Stomach (tissue), 9 donors: ENCODE results near the gene ST13. TPM values are rescaled to one million over a fixed set of nuclear protein-coding genes. Genes with fewer than 3 reads are reported as not detected.

ENCODE experiments used
- DNase-seq, 2 donors: peaks; one replicate each; pipeline versions ENCODE4 v3.0.0 to v3.0.0-alpha.2; 2013 to 2019
- H3K27ac ChIP-seq, 5 donors: fragments of 200-600 bp in 4 of 5; sonication (generic) in 4 of 5; one replicate each; pipeline ENCODE4 v1.5.1; 2013 to 2019; ENCODE audit warnings: mild to moderate bottlenecking in 1 of 5, moderate library complexity in 1 of 5
- H3K27me3 ChIP-seq, 3 donors: fragments of 200-600 bp; sonication (generic); one replicate each; pipeline ENCODE4 v1.5.1; 2017 to 2019; ENCODE audit warnings: mixed run types in 1 of 3
- H3K36me3 ChIP-seq, 4 donors: fragments of 200-600 bp; sonication (generic); 1 replicate in 3 of 4; 2 replicates in 1 of 4; pipeline ENCODE4 v1.5.1; 2016 to 2019
- H3K4me1 ChIP-seq, 4 donors: fragments of 200-600 bp; sonication (generic); one replicate each; pipeline ENCODE4 v1.5.1; 2016 to 2019
- H3K4me3 ChIP-seq, 4 donors: fragments of 200-600 bp; sonication (generic) in 3 of 4; one replicate each; pipeline ENCODE4 v1.5.1; 2016 to 2019; ENCODE audit warnings: mild to moderate bottlenecking in 1 of 4
- H3K9me3 ChIP-seq, 4 donors: fragments of 200-600 bp; sonication (generic); one replicate each; pipeline ENCODE4 v1.5.1; 2016 to 2019
- EP300 ChIP-seq: sonication (generic); formaldehyde crosslinking; IDR thresholded peaks from one replicate; pipeline ENCODE4 v1.6.1; 2017; ENCODE audit warnings: antibody characterized with exemption
- POLR2A ChIP-seq, 4 donors: fragments of 450-650 bp; IDR thresholded peaks; one replicate each; pipeline ENCODE4 v1.6.1; 2016; ENCODE audit warnings: antibody characterized with exemption in 4 of 4, control low read depth in 2 of 4, mild to moderate bottlenecking in 1 of 4, moderate library complexity in 1 of 4
- POLR2AphosphoS5 ChIP-seq, 3 donors: sonication (generic); formaldehyde crosslinking; IDR thresholded peaks; one replicate each; pipeline ENCODE4 v1.6.1; 2016; ENCODE audit warnings: antibody characterized with exemption in 3 of 3
- WGBS, 5 donors: extraction: QIAGEN DNeasy Blood & Tissue Kit in 3 of 5; methylation state at CpG; one replicate each; pipeline versions ENCODE4 v1.1.5 to v1.1.7; 2013 to 2018; 5-methylcytosine and 5-hydroxymethylcytosine counted together
- intact Hi-C: fragments of 100-400 bp; cut with DNase I; formaldehyde crosslinking; loops from one replicate; pipeline ENCODE4 v1.15.1; 2023; ENCODE audit warnings: low total_unique reads
- polyA plus RNA-seq, 3 donors: library from polyadenylated mRNA; stranded (reverse); fragments of 200-250 nt; gene quantifications; one replicate each; pipeline ENCODE4 v1.2.3, GENCODE V29; 2013
- total RNA-seq, 5 donors: library from RNA; depleted of rRNA; stranded (reverse); fragments of >200 nt; gene quantifications; one replicate each; pipeline versions ENCODE4 v1.1.0 to v1.2.3, GENCODE V29; 2014 to 2016
- TF ChIP-seq, protein P1 (sequence below), 7 experiments: fragments of 450-650 bp in 4 of 7; fragments of 200-600 bp in 3 of 7; sonication (generic) in 3 of 7; IDR thresholded peaks; one replicate each; pipeline ENCODE4 v1.5.1; 2016 to 2019; ENCODE audit warnings: antibody characterized with exemption in 7 of 7, control low read depth in 2 of 7, mild to moderate bottlenecking in 1 of 7
- donor health status: healthy with polysubstance abuse.
- donor health status: Bipolar disorder and iron deficiency.
- donor health status: healthy.

ST13 gene
- total and polyA plus RNA-seq, 8 donors = 67.5 to 288 (median 94.6) TPM

DNA sequence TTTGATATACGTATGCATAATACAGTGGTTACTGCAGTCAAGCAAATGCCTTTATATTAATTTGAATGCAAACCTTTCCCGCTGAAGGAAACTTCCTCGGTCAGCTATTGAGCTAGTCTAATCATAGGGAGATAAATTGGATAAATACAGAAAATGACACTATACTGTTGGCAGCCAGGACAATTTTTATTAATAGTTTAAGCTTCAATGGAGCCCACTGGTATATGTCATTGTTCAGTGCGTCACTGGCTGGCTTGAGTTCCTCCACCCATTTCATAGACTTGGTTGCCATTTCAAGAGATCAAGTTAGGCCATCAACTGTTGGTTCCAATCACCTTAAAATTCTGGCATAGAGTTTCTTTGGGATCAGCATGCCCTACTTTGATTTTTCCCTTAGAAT is 38.0 kb upstream of the ST13 start:
- WGBS, 5 donors = 38 to 70% (median 54%) methylated on average over 4 of the region's 4 CpGs
- no peak for TF ChIP-seq POLR2AphosphoS5 (IDR thresholded peaks at IDR 0.05)
- TF ChIP-seq POLR2A (IDR thresholded peaks at IDR 0.05) = no peak
- TF ChIP-seq EP300 = no peak
- TF ChIP-seq, protein P1, sequence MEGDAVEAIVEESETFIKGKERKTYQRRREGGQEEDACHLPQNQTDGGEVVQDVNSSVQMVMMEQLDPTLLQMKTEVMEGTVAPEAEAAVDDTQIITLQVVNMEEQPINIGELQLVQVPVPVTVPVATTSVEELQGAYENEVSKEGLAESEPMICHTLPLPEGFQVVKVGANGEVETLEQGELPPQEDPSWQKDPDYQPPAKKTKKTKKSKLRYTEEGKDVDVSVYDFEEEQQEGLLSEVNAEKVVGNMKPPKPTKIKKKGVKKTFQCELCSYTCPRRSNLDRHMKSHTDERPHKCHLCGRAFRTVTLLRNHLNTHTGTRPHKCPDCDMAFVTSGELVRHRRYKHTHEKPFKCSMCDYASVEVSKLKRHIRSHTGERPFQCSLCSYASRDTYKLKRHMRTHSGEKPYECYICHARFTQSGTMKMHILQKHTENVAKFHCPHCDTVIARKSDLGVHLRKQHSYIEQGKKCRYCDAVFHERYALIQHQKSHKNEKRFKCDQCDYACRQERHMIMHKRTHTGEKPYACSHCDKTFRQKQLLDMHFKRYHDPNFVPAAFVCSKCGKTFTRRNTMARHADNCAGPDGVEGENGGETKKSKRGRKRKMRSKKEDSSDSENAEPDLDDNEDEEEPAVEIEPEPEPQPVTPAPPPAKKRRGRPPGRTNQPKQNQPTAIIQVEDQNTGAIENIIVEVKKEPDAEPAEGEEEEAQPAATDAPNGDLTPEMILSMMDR (IDR thresholded peaks at IDR 0.05) = no peak

DNA sequence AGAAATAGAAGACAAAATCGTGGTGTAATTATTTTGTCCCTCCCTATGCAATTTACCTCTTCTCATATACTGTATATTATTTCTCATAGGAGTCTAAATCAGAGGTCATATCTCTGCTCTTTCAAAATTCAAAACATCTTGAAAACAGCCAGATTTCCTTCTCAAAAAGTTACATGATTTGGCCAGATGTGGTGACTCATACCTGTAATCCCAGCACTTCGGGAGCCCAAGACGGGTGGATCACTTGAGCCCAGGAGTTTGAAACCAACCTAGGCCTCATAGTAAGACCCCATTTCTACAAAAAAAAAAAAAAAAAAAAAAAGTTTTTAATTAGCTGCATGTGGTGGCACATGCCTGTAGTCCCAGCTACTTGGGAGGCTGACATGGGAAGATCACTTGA is 34.4 kb upstream of the ST13 start:
- Histone ChIP-seq H3K4me1 (no peaks in the 10 kb centered on the region), H3K4me3 (no peak overlapping the region), H3K36me3 (peaks cover 19 to 77% (median 75%) of the 10 kb centered on the region in 4 donors), H3K9me3 (no peaks in the 10 kb centered on the region), H3K27me3 (no peaks in the 10 kb centered on the region), H3K27ac (no peak overlapping the region)
- WGBS, 5 donors = 85 to 90% (median 88%) methylated on average over 3 of the region's 3 CpGs
- no peak for DNase-seq
- intact Hi-C loops = no loop called here
- TF ChIP-seq POLR2AphosphoS5 (IDR thresholded peaks at IDR 0.05) = no peak
- TF ChIP-seq EP300 = no peak
- TF ChIP-seq, protein P1 (IDR thresholded peaks at IDR 0.05) = no peak
- TF ChIP-seq POLR2A (IDR thresholded peaks at IDR 0.05) = no peak

More for the DNA sequence above, 38.0 kb upstream of the ST13 start:
- no peaks in the 10 kb centered on the region for H3K27me3 ChIP-seq
- DNase-seq = no peak
- no peaks in the 10 kb centered on the region for H3K9me3 ChIP-seq
- intact Hi-C loops = no loop called here
- no peak overlapping the region for H3K27ac ChIP-seq
- peaks cover 0 to 5% (median 0%) of the 10 kb centered on the region in 4 donors for H3K4me1 ChIP-seq
- H3K4me3 ChIP-seq = no peak overlapping the region
- H3K36me3 ChIP-seq = peaks cover 5 to 44% (median 40%) of the 10 kb centered on the region in 4 donors

DNA sequence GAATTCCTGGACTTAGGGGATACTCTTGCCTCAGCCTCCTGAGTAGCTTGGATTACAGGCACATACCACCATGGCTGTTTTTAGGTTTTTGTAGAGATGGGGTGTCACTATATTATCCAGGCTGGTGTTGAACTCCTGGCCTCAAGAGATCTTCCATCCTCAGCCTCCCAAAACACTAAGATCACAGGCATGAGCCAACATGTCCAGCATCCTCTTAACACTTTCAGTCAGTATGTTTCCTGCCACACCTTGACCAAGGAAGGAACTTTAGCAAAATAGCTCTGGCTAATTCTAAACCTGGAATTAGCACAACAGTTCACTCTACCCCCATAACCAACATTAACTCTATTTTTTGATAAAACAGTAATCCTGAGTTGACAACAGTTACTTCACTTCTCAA is 32.7 kb upstream of the ST13 start:
- peaks cover 19 to 87% (median 86%) of the 10 kb centered on the region in 4 donors for H3K36me3 ChIP-seq
- TF ChIP-seq, protein P1 (IDR thresholded peaks at IDR 0.05) = no peak
- TF ChIP-seq POLR2AphosphoS5 (IDR thresholded peaks at IDR 0.05) (no peak), POLR2A (IDR thresholded peaks at IDR 0.05) (no peak), EP300 (no peak)
- intact Hi-C loops = no loop called here
- no peak overlapping the region for H3K4me3 ChIP-seq
- DNase-seq = no peak
- H3K27ac ChIP-seq = no peak overlapping the region
- no peaks in the 10 kb centered on the region for H3K27me3 ChIP-seq
- no peaks in the 10 kb centered on the region for H3K9me3 ChIP-seq
- H3K4me1 ChIP-seq = no peaks in the 10 kb centered on the region

DNA sequence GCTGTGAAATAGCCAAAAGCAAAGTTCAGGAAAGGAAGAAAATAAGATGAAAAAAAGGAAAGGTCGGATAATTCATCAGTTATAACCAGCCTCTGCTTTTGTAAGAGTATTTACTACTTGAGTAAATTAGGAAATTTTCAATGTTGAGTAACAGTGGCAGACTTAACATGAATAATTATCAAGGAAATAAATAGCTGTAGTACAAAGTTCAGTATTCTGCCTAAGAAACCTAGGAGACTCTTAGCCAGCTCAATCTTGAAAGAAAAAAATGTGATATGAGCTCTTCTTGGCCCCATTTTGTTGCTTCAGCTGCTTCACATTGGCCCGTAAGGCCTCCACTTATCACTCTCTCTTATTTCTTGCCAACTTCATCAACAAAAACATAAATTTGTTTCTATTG is 22.5 kb upstream of the ST13 start:
- Histone ChIP-seq H3K9me3 (no peaks in the 10 kb centered on the region), H3K36me3 (peaks cover 0 to 72% (median 47%) of the 10 kb centered on the region in 4 donors), H3K4me1 (no peaks in the 10 kb centered on the region), H3K4me3 (no peak overlapping the region), H3K27ac (no peak overlapping the region), H3K27me3 (no peaks in the 10 kb centered on the region)
- TF ChIP-seq EP300 (no peak), POLR2AphosphoS5 (IDR thresholded peaks at IDR 0.05) (no peak), POLR2A (IDR thresholded peaks at IDR 0.05) (no peak)
- TF ChIP-seq, protein P1 (IDR thresholded peaks at IDR 0.05) = no peak
- intact Hi-C loops = no loop called here
- 73 to 87% (median 82%) methylated on average over 2 of the region's 2 CpGs for WGBS, 5 donors
- DNase-seq = peak in 1 of 2 donors; percentile 37
